Fibroblast of skin of left quadriceps (primary cell): Measurements from ENCODE around the gene G2E3.
"Not testable (repeated sequence)": the region's sequence is repeated elsewhere in the genome, so short reads cannot be mapped to it uniquely, and the experiment has no call there.

ENCODE experiments used
- DNase-seq, 2 experiments: peaks; one replicate each; pipeline ENCODE4 v3.0.0-alpha.2; 2013; ENCODE audit warnings: low read depth in 2 of 2

The G2E3 gene, protein sequence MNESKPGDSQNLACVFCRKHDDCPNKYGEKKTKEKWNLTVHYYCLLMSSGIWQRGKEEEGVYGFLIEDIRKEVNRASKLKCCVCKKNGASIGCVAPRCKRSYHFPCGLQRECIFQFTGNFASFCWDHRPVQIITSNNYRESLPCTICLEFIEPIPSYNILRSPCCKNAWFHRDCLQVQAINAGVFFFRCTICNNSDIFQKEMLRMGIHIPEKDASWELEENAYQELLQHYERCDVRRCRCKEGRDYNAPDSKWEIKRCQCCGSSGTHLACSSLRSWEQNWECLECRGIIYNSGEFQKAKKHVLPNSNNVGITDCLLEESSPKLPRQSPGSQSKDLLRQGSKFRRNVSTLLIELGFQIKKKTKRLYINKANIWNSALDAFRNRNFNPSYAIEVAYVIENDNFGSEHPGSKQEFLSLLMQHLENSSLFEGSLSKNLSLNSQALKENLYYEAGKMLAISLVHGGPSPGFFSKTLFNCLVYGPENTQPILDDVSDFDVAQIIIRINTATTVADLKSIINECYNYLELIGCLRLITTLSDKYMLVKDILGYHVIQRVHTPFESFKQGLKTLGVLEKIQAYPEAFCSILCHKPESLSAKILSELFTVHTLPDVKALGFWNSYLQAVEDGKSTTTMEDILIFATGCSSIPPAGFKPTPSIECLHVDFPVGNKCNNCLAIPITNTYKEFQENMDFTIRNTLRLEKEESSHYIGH

DNA sequence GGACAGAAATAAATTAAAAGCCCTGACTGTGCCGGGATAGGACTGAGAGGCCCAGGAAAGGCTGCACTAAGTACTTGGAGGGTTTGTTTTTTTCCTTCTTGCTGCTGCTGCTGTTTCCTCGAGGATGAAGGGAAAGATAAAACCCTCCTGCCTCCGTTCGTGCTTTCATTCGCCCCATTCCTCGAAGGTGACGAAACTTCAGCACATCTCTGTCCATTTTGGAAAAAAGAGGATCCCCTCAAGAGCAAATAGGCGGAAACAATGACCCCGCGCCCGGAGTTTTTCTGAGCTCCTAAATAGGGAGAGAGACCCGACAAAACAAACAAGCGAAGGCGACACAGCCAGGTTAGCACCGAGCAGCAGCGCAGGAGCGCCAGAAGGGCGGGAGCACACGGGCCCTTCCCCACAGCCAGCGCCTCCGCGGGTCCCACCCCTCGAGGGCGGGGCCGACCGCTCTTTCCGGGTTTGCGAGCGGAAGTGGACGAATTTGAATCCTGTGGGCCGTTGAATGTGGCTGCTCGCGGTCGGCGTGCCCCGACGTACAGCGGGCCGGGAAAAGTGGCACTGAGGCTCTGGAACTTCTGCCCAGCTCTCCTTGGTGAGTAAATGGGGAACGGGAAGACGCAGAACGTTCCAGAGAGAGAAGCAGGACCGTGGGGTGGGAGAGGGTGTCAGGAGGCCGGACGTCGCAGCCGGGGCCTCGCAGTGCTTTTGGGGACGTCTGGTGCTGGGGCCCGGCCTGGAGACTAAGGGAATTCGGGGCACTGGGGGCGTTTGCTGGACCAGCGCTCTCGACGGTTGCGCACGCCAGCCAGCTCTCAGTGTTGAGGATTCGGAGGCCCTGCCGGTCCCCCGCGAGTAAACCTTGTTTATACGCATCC, at the start of gene G2E3:
G2E3 (plus strand) TSS at position 484 of the 881 bp plus-strand sequence. CDS start 21,922 bp downstream, outside the sequence.
- DNase-seq, result peak; percentile 64 to 68

DNA sequence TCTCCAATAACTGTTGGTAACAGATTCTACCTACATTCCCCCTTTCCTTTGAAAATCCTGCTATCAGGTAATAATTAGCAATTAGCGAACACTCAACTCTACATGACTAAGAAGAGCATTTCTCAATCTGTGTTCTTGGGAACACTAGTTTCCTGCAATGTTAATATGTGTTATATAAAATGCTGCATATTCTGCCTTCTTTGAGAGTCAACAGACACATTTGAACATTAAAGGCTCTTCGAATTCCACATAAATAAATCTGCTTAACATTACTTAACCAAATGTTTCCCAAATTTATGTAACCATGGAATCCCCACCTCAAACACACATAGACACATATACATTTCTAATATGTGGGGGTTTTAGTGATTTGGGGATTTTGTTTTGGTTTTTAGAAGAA, 41.2 kb upstream of the G2E3 start:
- DNase-seq, result no peak

DNA sequence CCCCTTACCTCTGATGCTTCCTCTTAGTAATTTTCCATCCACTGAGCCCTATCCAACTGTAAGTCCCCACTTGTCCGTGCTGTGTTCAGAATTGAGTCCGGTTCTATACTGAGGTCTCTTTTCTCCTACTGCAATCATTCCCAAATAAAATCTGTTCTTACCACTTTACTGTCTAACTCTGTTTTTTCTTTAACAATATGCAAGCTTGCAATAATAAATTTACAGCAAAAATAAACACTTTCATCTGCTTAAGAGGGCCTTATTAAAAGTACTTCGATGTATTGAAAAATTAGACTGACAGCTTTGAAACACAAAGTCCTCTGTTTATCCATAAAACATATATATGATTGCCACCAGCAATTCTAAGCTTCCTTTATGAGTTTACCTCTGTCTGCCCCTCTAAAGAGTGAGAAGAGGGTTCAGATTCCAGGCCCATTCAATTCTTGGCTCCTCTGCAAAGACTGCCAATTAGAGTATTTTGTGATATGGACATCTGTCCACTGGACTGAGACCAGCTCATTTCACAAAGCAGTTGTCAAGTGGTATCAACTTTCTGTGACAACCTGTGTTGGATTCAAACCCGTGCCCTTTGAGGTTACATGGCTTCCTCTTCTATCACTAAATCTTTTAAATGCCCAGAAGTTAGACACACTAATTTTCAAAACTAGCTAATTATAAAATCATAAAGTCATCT, 39.9 kb upstream of the G2E3 start:
- DNase-seq, result no peak

DNA sequence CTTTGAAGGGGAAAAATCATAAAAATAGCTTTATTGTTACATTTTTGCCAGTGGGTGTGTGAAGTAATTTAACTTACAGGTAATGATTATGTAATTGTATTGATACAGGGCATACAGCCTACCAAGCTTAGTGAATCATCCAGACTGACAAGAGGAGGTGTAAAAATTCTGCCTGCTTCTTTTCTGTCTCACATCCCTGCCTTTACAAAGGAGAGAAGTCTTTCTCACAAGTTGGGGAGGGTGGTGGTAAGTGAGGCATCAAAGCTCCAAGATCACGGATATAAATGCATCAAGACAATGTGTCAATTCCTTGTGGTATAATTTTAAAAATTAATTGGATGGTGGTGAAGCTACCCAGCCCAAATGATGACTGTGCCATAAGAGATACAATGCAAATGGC, 39.0 kb upstream of the G2E3 start:
- DNase-seq, result no peak

DNA sequence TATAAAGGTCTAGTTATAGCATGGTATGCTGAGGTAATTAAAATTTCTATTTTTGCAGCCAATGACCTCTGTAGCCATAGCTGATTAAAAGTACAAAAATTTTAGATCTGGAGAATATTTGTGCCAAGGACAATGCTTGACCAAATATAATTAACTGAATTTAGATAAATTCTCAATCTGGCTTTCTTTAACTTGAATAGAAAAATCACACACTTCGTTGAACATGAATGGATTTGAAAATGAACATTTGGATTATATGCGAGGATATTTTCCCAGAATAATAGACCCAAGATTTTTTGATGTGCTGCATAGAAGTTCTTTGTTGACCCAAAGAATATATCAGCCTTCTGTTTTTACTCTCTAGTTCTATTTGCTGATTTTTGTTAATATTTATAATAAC, 38.4 kb upstream of the G2E3 start:
- no peak for DNase-seq

DNA sequence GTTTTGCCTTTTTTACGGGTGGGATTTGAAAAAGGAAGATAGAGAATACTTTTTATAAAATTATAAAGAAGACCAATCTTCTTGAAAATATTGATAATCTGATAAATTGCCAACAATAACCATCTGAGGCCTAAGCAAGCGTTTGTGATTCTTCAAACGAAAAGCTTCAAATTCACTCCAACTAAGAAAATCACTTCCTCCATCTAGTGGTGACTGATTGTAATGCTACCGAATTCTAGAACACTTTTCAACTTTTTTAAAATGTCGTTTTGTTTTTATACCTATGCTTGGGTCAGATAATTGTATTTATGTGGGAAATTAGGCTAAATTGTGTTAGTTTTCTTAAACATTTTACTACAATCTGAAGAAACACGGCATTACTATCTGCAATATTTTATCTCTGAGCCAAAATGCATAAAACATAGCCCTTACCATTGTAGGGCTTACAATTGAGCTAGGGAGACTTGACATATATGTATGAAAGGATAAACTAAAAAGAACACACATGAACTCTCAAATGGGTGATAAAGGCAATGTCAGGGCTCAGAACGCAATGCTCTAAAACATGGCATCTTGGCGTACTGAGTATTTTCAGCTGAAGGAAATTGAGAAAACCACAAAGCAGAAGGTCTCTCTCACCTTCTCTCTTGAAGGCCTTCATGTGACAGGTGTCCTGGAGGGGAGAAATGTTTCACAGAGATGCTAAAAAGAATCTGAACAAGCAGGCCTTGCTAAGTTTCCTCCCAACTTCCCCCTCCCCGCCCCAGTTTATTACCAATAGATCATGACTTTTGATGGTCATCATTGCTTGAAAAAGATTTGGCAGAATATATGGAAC, 36.8 kb upstream of the G2E3 start:
- peak; percentile 14 for DNase-seq

DNA sequence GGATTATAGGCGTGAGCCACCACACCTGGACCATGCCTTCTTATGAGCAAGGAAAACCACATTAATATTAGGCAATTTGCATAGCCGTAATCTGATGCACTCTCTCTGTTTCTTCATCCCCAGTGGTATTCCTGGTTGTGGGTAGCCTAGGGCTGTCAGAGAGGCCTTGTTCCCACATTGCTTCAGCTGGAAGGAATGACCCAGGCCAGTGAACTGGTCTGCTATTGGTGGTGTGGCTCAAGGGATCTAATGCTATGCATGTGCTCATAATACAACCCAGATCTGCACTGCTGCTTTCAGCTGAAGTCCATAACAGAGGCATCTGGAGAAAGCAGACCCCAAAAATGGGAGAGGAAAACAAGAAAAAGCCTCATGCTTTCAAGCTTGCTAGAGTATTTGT, 33.1 kb upstream of the G2E3 start:
- DNase-seq, result no peak

DNA sequence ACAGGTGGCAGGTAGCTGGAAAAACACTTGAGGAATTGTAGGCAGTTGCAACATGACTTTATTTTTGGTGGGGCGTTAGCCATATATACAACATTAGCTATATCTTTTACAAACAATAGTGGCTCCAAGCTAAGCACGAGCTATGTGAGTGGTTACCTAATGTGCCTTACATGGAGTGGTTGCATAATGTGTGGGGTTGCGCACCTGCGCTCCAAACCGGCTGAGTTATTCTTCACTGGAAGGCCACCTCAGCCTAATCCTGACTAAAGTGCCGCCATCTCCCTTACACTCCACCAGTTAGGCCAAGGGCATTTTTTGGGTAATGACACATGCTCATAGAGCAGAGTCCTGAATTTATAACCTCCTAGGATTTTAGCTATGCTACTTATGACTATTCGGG, 31.8 kb upstream of the G2E3 start:
- DNase-seq, result no peak

DNA sequence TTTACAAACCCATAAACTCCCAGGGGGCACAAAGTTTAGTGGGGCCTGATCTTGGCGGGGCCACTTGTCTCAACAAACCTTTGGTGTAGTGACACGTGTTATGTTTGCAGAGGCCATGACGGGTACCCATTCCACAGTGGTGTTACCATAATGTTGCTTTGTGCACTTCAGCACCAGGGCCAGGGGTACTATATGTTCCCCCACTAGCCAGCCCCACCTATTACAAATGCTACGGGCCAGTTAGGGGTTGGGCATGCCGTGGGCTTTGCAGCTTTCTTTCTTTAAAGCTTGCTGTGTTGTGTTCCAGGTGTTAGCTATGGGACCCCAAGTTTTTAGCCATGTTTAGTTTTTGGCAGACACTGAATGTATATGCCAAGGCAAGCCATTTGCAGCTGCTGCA, 30.8 kb upstream of the G2E3 start:
- DNase-seq, result no peak

DNA sequence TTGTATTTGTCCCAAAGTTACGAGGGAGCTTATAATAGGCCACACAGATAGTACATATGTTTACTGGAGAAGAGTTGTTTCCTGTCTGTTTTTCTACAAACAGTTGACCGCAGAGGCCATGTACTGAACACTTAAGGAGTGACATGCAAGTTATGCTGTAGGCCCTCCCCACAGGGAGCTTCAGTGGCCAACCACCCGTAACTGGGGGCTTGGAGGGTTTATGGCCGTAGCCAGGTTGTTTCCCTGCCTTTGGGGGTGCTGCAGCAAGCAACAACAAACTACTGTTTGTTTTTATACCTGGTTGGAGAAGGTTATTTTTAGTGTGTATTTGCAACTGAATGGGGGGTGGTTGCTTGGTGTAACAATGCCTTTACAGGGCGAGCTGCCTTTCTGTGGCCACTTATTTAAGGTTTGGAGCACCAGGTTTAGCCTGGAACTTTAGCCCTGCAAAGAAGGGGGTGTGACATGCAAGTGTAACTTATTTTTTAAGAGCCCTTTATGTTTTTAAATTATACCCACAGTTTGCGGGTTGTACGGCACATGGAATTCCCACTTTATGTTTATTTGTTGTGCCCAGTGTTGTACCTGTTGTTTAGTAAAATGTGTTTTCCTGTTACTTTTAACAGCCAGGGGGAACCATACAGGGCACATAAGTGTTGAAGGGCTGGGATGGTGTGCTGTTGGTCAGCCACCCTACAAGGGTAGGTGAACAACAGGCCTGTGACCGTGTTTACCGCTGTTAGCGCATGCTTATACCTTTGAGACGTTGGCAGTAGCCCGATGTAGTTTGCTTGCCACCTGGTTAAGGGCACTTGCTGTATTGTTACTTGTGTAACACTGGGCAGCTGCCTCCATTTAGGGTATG, 29.9 kb upstream of the G2E3 start:
- DNase-seq, result no peak

DNA sequence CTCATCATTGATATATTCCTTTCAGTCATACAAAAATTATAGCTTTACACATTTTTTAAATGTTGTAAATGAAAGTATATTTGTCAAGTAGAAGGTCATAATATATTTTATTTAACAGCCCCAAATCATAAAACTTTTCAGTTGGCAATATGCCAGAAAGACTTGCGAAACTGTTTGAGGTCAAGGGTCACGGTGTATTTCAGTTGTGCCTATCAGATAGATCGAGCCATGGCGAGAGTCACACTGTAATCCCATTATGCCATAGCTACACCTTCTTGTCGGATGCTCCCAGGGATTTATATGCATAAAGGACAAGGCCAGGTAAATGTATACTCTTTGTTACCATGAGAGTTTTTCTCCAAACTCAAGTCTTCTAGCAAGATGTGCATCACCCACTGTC, 26.7 kb upstream of the G2E3 start:
- DNase-seq, result no peak

DNA sequence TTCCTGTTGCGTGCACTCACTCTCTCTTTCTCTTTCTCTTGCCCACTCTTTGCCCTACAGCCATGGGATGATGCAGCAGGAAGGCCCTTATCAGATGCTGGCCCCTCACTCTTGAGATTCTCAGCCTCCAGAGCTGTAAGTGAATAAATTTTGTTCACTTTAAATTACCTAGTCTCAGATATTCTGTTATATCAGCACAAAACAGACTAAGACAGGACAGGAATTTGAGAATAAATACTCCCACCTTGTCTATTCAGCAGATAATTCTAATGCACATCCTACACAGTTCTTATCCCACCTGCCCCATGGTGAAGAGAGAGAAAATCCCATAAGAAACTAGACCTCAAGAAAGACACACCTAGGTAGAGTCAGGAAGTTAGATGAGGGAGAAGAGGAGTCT, 25.8 kb upstream of the G2E3 start:
- DNase-seq, result no peak

DNA sequence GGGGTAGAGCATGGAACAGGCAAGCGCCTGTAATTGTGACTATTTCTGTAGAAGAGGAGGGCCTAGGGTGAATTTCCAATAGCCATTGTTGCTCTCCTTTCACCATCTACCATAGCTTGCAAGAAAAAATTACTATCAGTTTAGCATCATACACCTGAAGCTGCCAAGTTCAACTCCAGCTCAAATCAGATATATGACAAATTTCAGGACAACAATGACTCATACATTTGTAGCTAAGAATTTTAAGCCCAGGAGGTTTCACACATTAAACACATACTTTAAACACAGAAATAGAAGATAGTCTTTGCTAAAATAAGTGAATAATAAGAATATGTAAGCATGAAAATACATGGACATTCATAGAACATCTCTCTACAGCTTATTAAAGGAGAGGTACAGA, 17.6 kb upstream of the G2E3 start:
- DNase-seq, result no peak

DNA sequence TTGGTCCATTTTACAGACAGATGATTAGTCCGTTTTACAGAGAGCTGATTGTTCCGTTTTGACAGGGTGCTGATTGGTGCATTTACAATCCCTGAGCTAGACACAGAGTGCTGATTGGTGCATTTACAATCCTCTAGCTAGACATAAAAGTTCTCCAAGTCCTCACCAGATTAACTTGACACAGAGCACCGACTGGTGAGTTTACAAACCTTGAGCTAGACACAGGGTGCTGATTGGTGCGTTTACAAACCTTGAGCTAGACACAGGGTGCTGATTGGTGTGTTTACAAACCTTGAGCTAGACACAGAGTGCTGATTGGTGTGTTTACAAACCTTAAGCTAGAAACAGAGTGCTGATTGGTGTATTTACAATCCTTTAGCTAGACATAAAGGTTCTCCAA, 12.2 kb upstream of the G2E3 start:
- not testable (repeated sequence) for DNase-seq

DNA sequence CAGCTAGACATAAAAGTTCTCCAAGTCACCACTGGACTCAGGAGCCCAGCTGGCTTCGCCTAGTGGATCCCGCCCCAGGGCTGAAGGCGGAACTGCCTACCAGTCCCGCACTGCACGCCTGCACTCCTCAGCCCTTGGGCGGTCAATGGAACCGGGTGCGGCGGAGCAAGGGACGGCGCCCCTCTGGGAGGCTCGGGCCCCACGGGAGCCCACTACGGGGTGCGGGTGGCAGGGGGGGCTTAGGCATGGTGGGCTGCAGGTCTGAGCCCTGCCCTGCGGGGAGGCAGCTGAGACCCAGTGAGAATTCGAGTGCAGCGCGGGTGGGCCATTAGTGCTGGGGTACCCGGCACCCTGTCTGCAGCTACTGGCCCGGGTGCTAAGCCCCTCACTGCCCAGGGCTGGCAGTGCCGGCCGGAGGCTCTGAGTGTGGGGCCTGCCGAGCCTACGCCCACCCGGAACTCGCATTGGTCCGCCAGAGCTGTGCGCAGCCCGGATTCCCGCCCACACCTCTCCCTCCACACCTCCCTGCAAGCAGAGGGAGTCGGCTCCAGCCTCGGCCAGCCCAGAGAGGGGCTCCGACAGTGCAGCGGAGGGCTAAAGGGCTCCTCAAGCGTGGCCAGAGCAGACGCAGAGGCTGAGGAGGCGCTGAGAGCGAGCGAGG, 11.4 kb upstream of the G2E3 start:
- DNase-seq, result no peak

DNA sequence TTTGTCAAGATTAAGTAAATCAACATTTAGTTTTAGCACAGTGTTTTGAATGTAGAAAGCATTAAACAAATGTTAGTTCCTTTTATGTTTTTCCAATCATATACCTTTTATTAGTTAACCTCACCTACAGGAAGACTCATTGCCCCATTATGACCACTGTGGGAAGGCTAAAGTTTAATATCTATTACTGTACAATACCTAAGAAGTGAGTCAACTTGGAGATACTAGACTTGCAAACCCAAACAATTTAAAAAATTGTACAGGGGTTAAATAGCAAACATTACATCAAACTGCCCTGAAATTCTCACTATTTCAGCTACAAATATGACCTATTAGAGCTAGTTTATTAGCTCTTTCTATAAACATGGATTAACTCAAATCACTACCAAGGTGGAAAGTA, 8.6 kb upstream of the G2E3 start:
- no peak for DNase-seq

DNA sequence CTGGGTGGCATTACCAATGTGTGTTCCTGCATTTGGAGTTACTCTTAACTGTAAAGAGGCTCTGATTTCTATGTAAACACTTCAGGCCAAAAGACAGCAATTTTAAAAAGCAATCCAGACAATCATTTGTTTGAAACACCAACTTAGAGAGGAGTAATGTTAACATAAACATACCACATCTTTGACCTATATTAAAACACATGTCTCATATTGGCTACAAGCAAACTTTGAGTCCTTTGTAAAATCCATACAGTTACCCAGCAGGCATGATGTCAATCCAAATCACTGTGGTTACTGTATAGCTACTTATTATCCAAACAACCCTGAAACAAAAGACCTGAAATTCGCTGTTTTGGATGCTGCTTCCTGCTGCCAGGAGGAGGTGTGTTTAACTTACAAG, 7.5 kb upstream of the G2E3 start:
- no peak for DNase-seq

DNA sequence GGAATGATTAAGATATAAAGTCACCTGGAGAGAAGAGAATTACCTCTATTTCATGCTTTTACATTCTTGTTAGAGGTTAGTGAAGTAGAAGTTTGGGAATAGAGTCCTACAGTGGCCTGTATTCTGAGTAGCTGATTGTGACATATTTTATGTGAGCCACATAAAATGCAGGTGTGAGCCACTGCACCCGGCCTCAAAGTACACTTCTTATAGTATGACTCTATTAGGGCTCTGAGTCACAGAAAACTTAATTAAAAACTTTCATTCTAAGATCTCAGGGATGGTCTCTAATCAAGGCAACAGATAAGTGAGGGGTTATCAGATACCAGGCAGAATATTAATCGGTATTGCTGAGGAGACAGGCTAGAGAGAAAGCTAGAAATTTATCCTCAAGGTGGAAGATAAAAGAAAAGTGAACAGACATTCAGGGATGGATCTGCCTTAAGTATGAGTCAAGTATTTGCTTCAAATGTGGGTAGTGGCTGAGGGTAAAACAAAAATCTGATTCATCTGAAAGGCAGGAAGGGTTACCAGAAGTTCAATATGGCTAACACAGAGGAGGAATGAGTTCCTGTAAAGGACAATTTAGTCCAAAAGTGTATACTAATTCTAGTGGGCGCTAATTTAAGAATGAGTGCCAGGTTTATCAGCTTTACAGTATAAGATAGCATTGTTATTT, 5.5 kb upstream of the G2E3 start:
- DNase-seq, result peak in 1 of 2 experiments; percentile 28

DNA sequence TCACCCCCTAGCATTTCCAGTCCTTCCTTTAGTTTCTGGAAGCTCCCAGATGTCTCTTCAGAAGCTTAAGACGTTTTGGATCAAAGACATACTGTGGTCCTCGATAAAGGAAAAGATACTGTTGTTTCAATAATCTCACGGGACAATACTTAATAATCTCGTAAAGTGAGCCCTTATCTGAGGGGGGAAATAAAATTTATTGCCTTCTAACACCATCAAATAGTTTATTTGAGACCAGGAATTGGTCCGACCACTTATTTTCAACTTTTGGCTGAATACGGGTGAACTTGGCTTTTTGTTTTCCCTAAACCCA, 640 bp upstream of the G2E3 start:
- DNase-seq, result no peak
